Epithelial cell of prostate (primary cell): ENCODE data around the gene GALNT9.

ENCODE experiments used
- DNase-seq: peaks from one replicate; pipeline ENCODE4 v3.0.0-alpha.2; 2011; ENCODE audit warnings: low read depth, low spot score
- H3K27ac ChIP-seq: fragments of 450-650 bp; 2 replicates; pipeline ENCODE4 v1.5.1; 2017; ENCODE audit warnings: mild to moderate bottlenecking

Gene GALNT9

GRCh38 chr12:132345561-132346200 is 16.3 kb upstream of the GALNT9 start:
- no peak for DNase-seq
- H3K27ac ChIP-seq = no peak overlapping the region

- no peak overlapping the region for H3K27ac ChIP-seq
- DNase-seq = no peak
Observed at GRCh38 chr12:132345126-132345525, 15.7 kb upstream of the GALNT9 start.

- H3K27ac ChIP-seq = no peak overlapping the region
- DNase-seq = no peak
Observed at GRCh38 chr12:132344601-132345000, 15.2 kb upstream of the GALNT9 start.

- no peak overlapping the region for H3K27ac ChIP-seq
- DNase-seq = no peak
Observed at GRCh38 chr12:132344181-132344580, 14.8 kb upstream of the GALNT9 start.

GRCh38 chr12:132343294-132344004 is 14.1 kb upstream of the GALNT9 start:
- DNase-seq = no peak
- no peak overlapping the region for H3K27ac ChIP-seq

GRCh38 chr12:132342251-132343227 is 13.2 kb upstream of the GALNT9 start:
- DNase-seq = no peak
- H3K27ac ChIP-seq = no peak overlapping the region

GRCh38 chr12:132341318-132342050 is 12.1 kb upstream of the GALNT9 start:
- no peak for DNase-seq
- no peak overlapping the region for H3K27ac ChIP-seq

- H3K27ac ChIP-seq = no peak overlapping the region
- no peak for DNase-seq
Observed at GRCh38 chr12:132340266-132341035, 11.1 kb upstream of the GALNT9 start.

- no peak for DNase-seq
- no peak overlapping the region for H3K27ac ChIP-seq
Observed at GRCh38 chr12:132339856-132340255, 10.5 kb upstream of the GALNT9 start.

- DNase-seq = no peak
- no peak overlapping the region for H3K27ac ChIP-seq
Observed at GRCh38 chr12:132338781-132339180, 9.4 kb upstream of the GALNT9 start.

GRCh38 chr12:132338311-132338710 is 8.9 kb upstream of the GALNT9 start:
- DNase-seq = no peak
- no peak overlapping the region for H3K27ac ChIP-seq

- no peak for DNase-seq
- no peak overlapping the region for H3K27ac ChIP-seq
Observed at GRCh38 chr12:132337557-132337956, 8.2 kb upstream of the GALNT9 start.

- no peak for DNase-seq
Observed at GRCh38 chr12:132336451-132337413, 7.3 kb upstream of the GALNT9 start.

GRCh38 chr12:132335179-132335756 is 5.9 kb upstream of the GALNT9 start:
- DNase-seq = no peak
- no peak overlapping the region for H3K27ac ChIP-seq

More at GRCh38 chr12:132336451-132337413, 7.3 kb upstream of the GALNT9 start:
- no peak overlapping the region for H3K27ac ChIP-seq

- H3K27ac ChIP-seq = no peak overlapping the region
- DNase-seq = no peak
Observed at GRCh38 chr12:132333766-132334165, 4.4 kb upstream of the GALNT9 start.

GRCh38 chr12:132333273-132333672 is 3.9 kb upstream of the GALNT9 start:
- no peak for DNase-seq

GRCh38 chr12:132330549-132330881 is 1.1 kb upstream of the GALNT9 start:
- no peak for DNase-seq
- no peak overlapping the region for H3K27ac ChIP-seq

More at GRCh38 chr12:132333273-132333672, 3.9 kb upstream of the GALNT9 start:
- H3K27ac ChIP-seq = no peak overlapping the region
